ACC112 (cell line): ENCODE data around the gene PCSK6.

ENCODE experiments used
- H2AFZ ChIP-seq: fragments of 200-600 bp; sonication (generic); one replicate; pipeline ENCODE4 v1.6.0; 2017; ENCODE audit warnings: antibody characterized with exemption, low read length; ENCODE audit not compliant: unreplicated experiment
- H3K27ac ChIP-seq: fragments of 200-600 bp; sonication (generic); 2 replicates; pipeline ENCODE4 v1.5.1; 2014; ENCODE audit warnings: low read depth, mild to moderate bottlenecking, antibody characterized with exemption, low read length, moderate library complexity
- H3K27me3 ChIP-seq: fragments of 200-600 bp; sonication (generic); 2 replicates; pipeline ENCODE4 v1.6.1; 2014; ENCODE audit warnings: mild to moderate bottlenecking, antibody characterized with exemption, low read length, moderate library complexity, mixed read lengths; ENCODE audit not compliant: insufficient read depth
- H3K36me3 ChIP-seq: fragments of 200-600 bp; sonication (generic); 2 replicates; pipeline ENCODE4 v1.6.1; 2016; ENCODE audit warnings: mild to moderate bottlenecking, antibody characterized with exemption, low read length, moderate library complexity, mixed read lengths; ENCODE audit not compliant: insufficient read depth
- H3K4me1 ChIP-seq: fragments of 200-600 bp; sonication (generic); one replicate; pipeline ENCODE4 v1.6.1; 2016; ENCODE audit warnings: low read length, mixed read lengths; ENCODE audit not compliant: insufficient read depth, unreplicated experiment, control insufficient read depth
- H3K4me3 ChIP-seq: fragments of 200-600 bp; sonication (generic); 2 replicates; pipeline ENCODE4 v1.5.1; 2014; ENCODE audit warnings: mild to moderate bottlenecking, low read depth, low read length
- H3K79me2 ChIP-seq: fragments of 200-600 bp; sonication (generic); one replicate; pipeline ENCODE4 v1.6.0; 2016; ENCODE audit warnings: low read length; ENCODE audit not compliant: control insufficient read depth, unreplicated experiment, insufficient read depth

PCSK6 gene

DNA sequence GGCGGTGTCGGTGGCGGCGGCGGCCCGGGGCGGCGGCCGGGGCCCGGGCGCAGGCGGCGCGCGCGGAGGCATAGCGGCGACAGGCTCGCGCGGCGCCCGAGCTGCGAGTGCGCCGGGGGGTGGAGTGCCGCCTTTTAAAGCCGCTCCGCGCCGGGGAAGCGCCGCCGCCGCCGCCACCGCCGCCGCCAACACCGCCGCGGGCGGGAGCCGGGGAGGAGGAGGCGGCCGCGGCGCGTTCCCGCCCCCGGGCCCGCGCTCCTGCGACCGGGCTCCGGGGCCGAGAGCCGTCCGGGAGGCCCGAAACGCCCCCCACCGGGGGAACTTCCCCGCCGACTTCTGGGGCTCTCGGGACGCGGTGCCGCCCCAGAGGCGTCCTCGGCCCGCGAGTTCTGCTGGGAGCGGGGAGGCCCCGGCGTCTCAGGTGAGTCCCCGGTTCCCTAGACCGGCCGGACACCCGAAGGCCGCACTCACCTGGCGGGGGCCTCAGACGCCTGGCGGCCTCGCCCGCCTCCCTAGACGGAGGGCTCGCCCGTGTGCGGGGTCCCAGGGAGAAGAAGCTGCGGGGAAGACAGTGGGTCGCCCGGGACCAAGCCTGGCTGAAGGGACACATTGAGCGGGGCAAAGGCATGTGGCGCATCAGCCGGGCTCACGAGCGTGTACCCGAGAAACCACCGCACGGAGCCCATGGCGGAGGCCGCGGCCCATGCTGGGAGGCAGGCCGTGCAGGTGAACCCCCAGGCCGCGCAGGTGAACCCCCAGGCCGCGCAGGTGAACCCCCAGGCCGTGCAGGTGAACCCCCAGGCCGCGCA, at the start of gene PCSK6:
TSS of gene PCSK6 (minus strand) at position 109 of the 809 bp plus-strand sequence. CDS start at position 72, 37 bp downstream.
- no peaks in the 10 kb centered on the region for H3K4me1 ChIP-seq
- H3K27me3 ChIP-seq = peaks cover 60% of the 10 kb centered on the region
- no peak within 1 kb of the TSS for H3K27ac ChIP-seq
- H2AFZ ChIP-seq = no peak within 1 kb of the TSS
- H3K79me2 ChIP-seq = no peaks in the 10 kb centered on the region
- H3K4me3 ChIP-seq = no peak within 1 kb of the TSS
- H3K36me3 ChIP-seq = no peaks in the 10 kb centered on the region

DNA sequence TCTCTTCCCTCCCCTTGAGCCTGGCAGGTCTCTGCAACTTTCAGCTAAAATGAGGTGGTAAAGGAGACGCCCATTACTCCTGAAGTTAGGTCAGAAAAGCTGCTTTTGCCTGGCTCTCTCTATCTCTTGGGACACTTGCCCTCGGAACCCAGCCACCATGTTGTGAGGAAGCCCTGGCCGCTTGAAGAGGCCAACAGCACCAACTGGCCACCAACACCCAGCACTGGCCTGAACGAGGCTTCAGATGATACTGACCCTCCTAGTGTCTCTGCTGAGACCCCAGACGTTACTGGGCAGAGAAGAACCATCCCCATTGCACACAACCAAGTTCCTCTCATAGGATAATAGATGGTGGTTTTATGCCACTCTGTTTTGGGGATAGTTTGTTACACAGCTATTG, 49.5 kb upstream of the PCSK6 start:
- Histone ChIP-seq H3K79me2 (no peaks in the 10 kb centered on the region), H2AFZ (no peak overlapping the region), H3K27me3 (peaks cover 9% of the 10 kb centered on the region), H3K36me3 (no peaks in the 10 kb centered on the region), H3K27ac (no peak overlapping the region), H3K4me1 (no peaks in the 10 kb centered on the region), H3K4me3 (no peak overlapping the region)

GRCh38 chr15:101538177-101538576, 48.7 kb upstream of the PCSK6 start:
- Histone ChIP-seq H3K4me1 (no peaks in the 10 kb centered on the region), H3K79me2 (no peaks in the 10 kb centered on the region), H3K27me3 (peaks cover 15% of the 10 kb centered on the region), H3K27ac (no peak overlapping the region), H3K4me3 (no peak overlapping the region), H3K36me3 (no peaks in the 10 kb centered on the region), H2AFZ (no peak overlapping the region)

GRCh38 chr15:101537483-101538080, 48.1 kb upstream of the PCSK6 start:
- no peak overlapping the region for H3K4me3 ChIP-seq
- H3K79me2 ChIP-seq = no peaks in the 10 kb centered on the region
- H3K27me3 ChIP-seq = peaks cover 18% of the 10 kb centered on the region
- no peak overlapping the region for H2AFZ ChIP-seq
- H3K27ac ChIP-seq = no peak overlapping the region
- no peaks in the 10 kb centered on the region for H3K36me3 ChIP-seq
- H3K4me1 ChIP-seq = no peaks in the 10 kb centered on the region

DNA sequence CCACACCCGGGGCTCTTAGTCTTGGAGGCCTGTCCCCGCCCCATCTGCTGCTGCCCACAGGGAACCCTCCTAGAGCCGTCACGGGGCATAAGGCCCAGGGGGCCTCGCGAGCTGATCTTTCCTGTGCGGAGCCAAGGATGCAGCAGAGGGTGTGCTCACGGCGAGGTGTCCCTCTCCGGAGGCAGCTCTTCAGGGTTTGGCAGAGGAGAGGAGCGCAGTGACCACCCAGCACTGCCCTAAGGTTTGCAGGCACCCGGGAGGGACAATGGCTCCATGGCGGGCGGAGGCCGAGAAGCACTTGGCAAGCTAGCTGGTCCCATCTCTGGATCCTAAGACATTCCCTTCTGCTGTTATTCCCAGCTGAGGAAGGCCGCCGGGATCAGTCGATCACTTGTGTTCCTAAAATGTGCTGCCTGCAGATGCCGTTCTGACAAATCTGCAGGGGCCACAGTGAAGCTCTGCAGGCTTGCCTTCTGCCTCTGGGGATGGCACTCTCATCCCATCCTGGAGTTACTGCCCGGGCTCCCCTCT, 47.4 kb upstream of the PCSK6 start:
- H3K27me3 ChIP-seq = peaks cover 20% of the 10 kb centered on the region
- H3K79me2 ChIP-seq = no peaks in the 10 kb centered on the region
- no peak overlapping the region for H2AFZ ChIP-seq
- no peak overlapping the region for H3K4me3 ChIP-seq
- no peaks in the 10 kb centered on the region for H3K4me1 ChIP-seq
- H3K27ac ChIP-seq = no peak overlapping the region
- H3K36me3 ChIP-seq = no peaks in the 10 kb centered on the region

DNA sequence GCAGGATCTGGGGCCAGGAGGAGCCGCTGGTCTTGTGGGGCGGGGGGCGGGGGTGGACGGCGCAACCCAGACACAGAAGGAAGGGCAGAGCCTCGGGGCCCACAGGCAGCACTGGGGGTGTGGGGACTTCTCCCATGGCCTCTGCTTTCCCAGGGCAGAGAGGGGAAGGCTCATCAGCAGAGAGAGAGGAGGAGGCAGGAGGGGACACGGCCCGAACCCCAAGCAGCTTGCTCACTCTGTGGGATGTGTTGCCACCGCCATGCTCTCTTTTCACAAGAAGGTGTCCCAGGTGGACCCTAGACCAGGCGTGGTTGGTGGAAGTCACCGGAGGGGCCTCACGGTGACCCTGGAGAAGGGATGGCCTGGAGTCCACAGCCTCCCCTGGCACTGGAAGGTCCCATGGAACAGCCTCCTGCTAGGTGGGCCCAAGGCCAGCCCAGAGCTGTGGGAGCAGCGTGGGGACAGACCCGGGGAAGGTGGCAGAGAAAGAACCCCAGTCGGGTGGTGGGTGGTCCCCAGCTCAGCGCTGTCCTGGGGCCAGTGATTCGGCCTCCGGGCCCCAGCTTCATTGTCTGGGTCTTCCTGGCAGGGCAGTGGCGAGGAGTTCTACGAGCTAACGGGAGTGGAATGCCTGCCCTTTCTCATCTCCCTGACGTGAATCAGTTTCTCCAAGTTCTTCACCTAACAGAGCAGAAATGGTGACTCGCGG, 46.8 kb upstream of the PCSK6 start:
- H2AFZ ChIP-seq = no peak overlapping the region
- no peak overlapping the region for H3K27ac ChIP-seq
- peaks cover 20% of the 10 kb centered on the region for H3K27me3 ChIP-seq
- no peaks in the 10 kb centered on the region for H3K79me2 ChIP-seq
- no peaks in the 10 kb centered on the region for H3K36me3 ChIP-seq
- H3K4me3 ChIP-seq = no peak overlapping the region
- no peaks in the 10 kb centered on the region for H3K4me1 ChIP-seq

GRCh38 chr15:101535170-101535902, 45.8 kb upstream of the PCSK6 start:
- Histone ChIP-seq H3K4me3 (no peak overlapping the region), H3K4me1 (no peaks in the 10 kb centered on the region), H3K79me2 (no peaks in the 10 kb centered on the region), H2AFZ (no peak overlapping the region), H3K36me3 (no peaks in the 10 kb centered on the region), H3K27ac (no peak overlapping the region), H3K27me3 (peaks cover 20% of the 10 kb centered on the region)

- no peak overlapping the region for H3K27ac ChIP-seq
- no peaks in the 10 kb centered on the region for H3K36me3 ChIP-seq
- H3K4me3 ChIP-seq = no peak overlapping the region
- no peaks in the 10 kb centered on the region for H3K79me2 ChIP-seq
- no peaks in the 10 kb centered on the region for H3K4me1 ChIP-seq
- H2AFZ ChIP-seq = no peak overlapping the region
- H3K27me3 ChIP-seq = peaks cover 20% of the 10 kb centered on the region
Measured at GRCh38 chr15:101534376-101534970, 45.0 kb upstream of the PCSK6 start.

DNA sequence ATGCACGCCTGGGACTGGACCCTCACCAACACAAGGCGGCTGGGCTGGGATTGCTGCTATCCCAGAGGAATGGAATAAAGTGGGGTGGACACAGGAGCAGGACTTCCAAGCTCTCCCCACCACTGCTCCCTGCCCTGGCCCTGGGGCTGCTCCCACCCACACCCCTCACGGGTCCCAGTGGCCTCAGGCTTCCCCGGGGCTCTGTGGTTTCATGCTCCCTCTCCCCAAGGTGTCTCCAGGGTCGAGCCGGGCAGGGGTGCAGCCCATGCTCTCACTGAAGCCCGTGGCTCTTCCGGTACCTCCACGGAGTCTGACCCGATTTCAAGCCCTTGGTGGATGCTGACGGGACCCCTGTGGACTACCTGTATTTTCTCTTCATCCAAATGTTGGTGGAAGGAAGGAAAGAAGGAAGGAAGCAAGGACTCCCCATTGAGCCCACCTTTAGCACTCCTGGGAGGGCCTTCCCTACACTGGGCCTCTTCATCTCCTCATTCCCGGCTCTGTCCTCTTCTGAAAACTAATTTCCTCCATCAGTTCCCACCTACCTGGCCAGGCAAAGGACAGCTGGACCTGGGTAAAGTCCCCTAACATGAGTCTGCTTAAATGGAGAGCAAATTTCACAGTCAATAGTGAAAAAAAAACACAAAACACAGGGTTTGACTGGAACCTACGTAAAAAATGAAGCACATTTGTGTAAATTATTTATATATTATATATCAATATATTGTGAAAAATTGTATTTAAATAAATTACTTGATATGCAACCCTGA, 44.0 kb upstream of the PCSK6 start:
- Histone ChIP-seq H3K36me3 (no peaks in the 10 kb centered on the region), H3K4me3 (no peak overlapping the region), H3K27me3 (peaks cover 24% of the 10 kb centered on the region), H3K79me2 (no peaks in the 10 kb centered on the region), H2AFZ (no peak overlapping the region), H3K27ac (no peak overlapping the region), H3K4me1 (no peaks in the 10 kb centered on the region)
